Measurements from ENCODE around the gene MAGEA1. TPM values are rescaled to one million over a fixed set of nuclear protein-coding genes. Genes with fewer than 3 reads are reported as not detected.
"Not testable (repeated sequence)": the region's sequence is repeated elsewhere in the genome, so short reads cannot be mapped to it uniquely, and the experiment has no call there.

The MAGEA1 gene
- total and polyA plus RNA-seq, 8 donors, result 0.13 TPM; not detected in 7

GRCh38 chrX:153158319-153158718 is 20.8 kb upstream of the MAGEA1 start:
- no peak for FAIRE-seq
- TF ChIP-seq CTCF (IDR thresholded peaks at IDR 0.05), result no peak
- Histone ChIP-seq H3K4me1 (no peaks in the 10 kb centered on the region), H3K27ac (no peak overlapping the region), H3K4me3 (no peak overlapping the region), H3K9me3 (no peaks in the 10 kb centered on the region), H3K27me3 (peaks cover 0 to 38% (median 10%) of the 10 kb centered on the region in 4 donors), H3K36me3 (no peaks in the 10 kb centered on the region)
- intact Hi-C loops (cut with DNase I), result no loop called here
- ATAC-seq, result no peak
- no peak for DNase-seq
- WGBS, 2 donors, result 81 to 82% methylated on average over 7 of the region's 7 CpGs

- H3K9me3 ChIP-seq, result no peaks in the 10 kb centered on the region
- no peaks in the 10 kb centered on the region for H3K4me1 ChIP-seq
- ATAC-seq, result no peak
- DNase-seq, result no peak
- 35 to 47% methylated on average over 5 of the region's 5 CpGs for WGBS, 2 donors
- intact Hi-C loops (cut with DNase I), result no loop called here
- no peak overlapping the region for H3K27ac ChIP-seq
- peaks cover 0 to 29% (median 0%) of the 10 kb centered on the region in 4 donors for H3K27me3 ChIP-seq
- no peak for FAIRE-seq
- TF ChIP-seq CTCF (IDR thresholded peaks at IDR 0.05), result no peak
- no peak overlapping the region for H3K4me3 ChIP-seq
- no peaks in the 10 kb centered on the region for H3K36me3 ChIP-seq
Measured at GRCh38 chrX:153161952-153162351, 17.1 kb upstream of the MAGEA1 start.

- Histone ChIP-seq H3K36me3 (no peaks in the 10 kb centered on the region), H3K9me3 (no peaks in the 10 kb centered on the region), H3K4me3 (no peak overlapping the region), H3K27ac (no peak overlapping the region), H3K4me1 (no peaks in the 10 kb centered on the region), H3K27me3 (peaks cover 0 to 14% (median 0%) of the 10 kb centered on the region in 4 donors)
- no peak for TF ChIP-seq CTCF (IDR thresholded peaks at IDR 0.05)
- intact Hi-C loops (cut with DNase I), result no loop called here
- no peak for DNase-seq
- WGBS, 2 donors, result 65 to 76% methylated on average over 3 of the region's 3 CpGs
- no peak for ATAC-seq
- FAIRE-seq, result no peak
Measured at GRCh38 chrX:153164733-153165132, 14.4 kb upstream of the MAGEA1 start.

- H3K4me3 ChIP-seq; FAIRE-seq; DNase-seq; H3K4me1 ChIP-seq; ATAC-seq; H3K27ac ChIP-seq; H3K9me3 ChIP-seq; intact Hi-C loops (cut with DNase I); H3K36me3 ChIP-seq: not testable (repeated sequence)
- peaks cover 0 to 22% (median 0%) of the 10 kb centered on the region in 4 donors for H3K27me3 ChIP-seq
- 67 to 83% methylated on average over 1 of the region's 4 CpGs for WGBS, 2 donors
Measured at GRCh38 chrX:153168423-153168822, 10.7 kb upstream of the MAGEA1 start.

GRCh38 chrX:153181822-153182221 is 2.7 kb downstream of the MAGEA1 start:
- ATAC-seq, result no peak

More at GRCh38 chrX:153181822-153182221, 2.7 kb downstream of the MAGEA1 start:
- no peak for TF ChIP-seq CTCF (IDR thresholded peaks at IDR 0.05)
- Histone ChIP-seq H3K9me3 (no peaks in the 10 kb centered on the region), H3K4me3 (no peak overlapping the region), H3K36me3 (no peaks in the 10 kb centered on the region), H3K27ac (no peak overlapping the region), H3K4me1 (no peaks in the 10 kb centered on the region), H3K27me3 (no peaks in the 10 kb centered on the region)
- FAIRE-seq (no peak), DNase-seq (peak in 2 of 6 donors; percentile 20 to 36)
- WGBS, 2 donors, result 65 to 77% methylated on average over 4 of the region's 4 CpGs
- intact Hi-C loops (cut with DNase I), result no loop called here
